Activated CD4-positive, alpha-beta memory T cell treated with anti-CD3 and anti-CD28 coated beads, Interleukin-2, amount 10 ng/mL, durations not matched to agents 7 days and 5 days (primary cell): ENCODE measurements around the gene OBP2A. TPM values are rescaled to one million over a fixed set of nuclear protein-coding genes. Genes with fewer than 3 reads are reported as not detected.
"Not testable (repeated sequence)": the region's sequence is repeated elsewhere in the genome, so short reads cannot be mapped to it uniquely, and the experiment has no call there.

Source experiments
- CTCF ChIA-PET: fragments of 350-600 bp; sonication (Branson Sonifier 250); formaldehyde crosslinking; loops from one replicate; lab custom pipeline; 2021; ENCODE audit warnings: antibody characterized with exemption, inconsistent platforms; lab: Charles Lee
- POLR2A ChIA-PET: fragments of 350-600 bp; sonication (Branson Sonifier 250); formaldehyde crosslinking; loops from one replicate; lab custom pipeline; 2021; ENCODE audit warnings: antibody characterized with exemption; lab: Charles Lee
- DNase-seq: peaks from one replicate; pipeline ENCODE4 v3.0.0-alpha.2; 2020
- H3K27ac Mint-ChIP-seq: one replicate; pipeline ENCODE4 v1.8.0; 2021; ENCODE audit warnings: mild to moderate bottlenecking, mixed read lengths
- H3K27me3 Mint-ChIP-seq: one replicate; pipeline ENCODE4 v1.8.0; 2021; ENCODE audit warnings: mixed read lengths
- H3K36me3 Mint-ChIP-seq: one replicate; pipeline ENCODE4 v1.8.0; 2021; ENCODE audit warnings: low read depth, mixed read lengths
- H3K4me1 Mint-ChIP-seq: one replicate; pipeline ENCODE4 v1.8.0; 2021; ENCODE audit warnings: mixed read lengths
- H3K4me3 Mint-ChIP-seq: one replicate; pipeline ENCODE4 v1.8.0; 2021; ENCODE audit warnings: mild to moderate bottlenecking, mixed read lengths
- H3K9me3 Mint-ChIP-seq: one replicate; pipeline ENCODE4 v1.8.0; 2021; ENCODE audit warnings: mixed read lengths
- total RNA-seq, 2 experiments: library from RNA; stranded (reverse); gene quantifications; one replicate each; pipeline ENCODE4 v1.2.3, GENCODE V29; 2021

The OBP2A gene
- total RNA-seq, 2 experiments from 2014 or later: not detected

GRCh38 chr9:135504262-135505243 is 41.4 kb upstream of the OBP2A start:
- POLR2A ChIA-PET: no interaction called here
- no peak overlapping the region for H3K27ac Mint-ChIP-seq
- no peaks in the 10 kb centered on the region for H3K9me3 Mint-ChIP-seq
- CTCF ChIA-PET: interaction anchor here (0.6 to 1.4 kb wide), 13 partner anchors 11 to 66 kb away, joined by 3 to 6 read pairs (median 4); no protein-coding TSS in a partner anchor
- peak; percentile 62 for DNase-seq
- H3K4me1 Mint-ChIP-seq: peaks cover 23% of the 10 kb centered on the region
- H3K4me3 Mint-ChIP-seq: no peak overlapping the region
- H3K27me3 Mint-ChIP-seq: peaks cover 5% of the 10 kb centered on the region
- peaks cover 22% of the 10 kb centered on the region for H3K36me3 Mint-ChIP-seq

- DNase-seq: no peak
- ChIA-PET POLR2A (no interaction called here), CTCF (interaction anchor here (0.9 to 1.4 kb wide), 4 partner anchors 25 to 66 kb away, joined by 3 to 4 read pairs (median 4); no protein-coding TSS in a partner anchor)
- no peak overlapping the region for H3K4me3 Mint-ChIP-seq
- peaks cover 6% of the 10 kb centered on the region for H3K27me3 Mint-ChIP-seq
- H3K36me3 Mint-ChIP-seq: peaks cover 22% of the 10 kb centered on the region
- no peak overlapping the region for H3K27ac Mint-ChIP-seq
- peaks cover 23% of the 10 kb centered on the region for H3K4me1 Mint-ChIP-seq
- H3K9me3 Mint-ChIP-seq: no peaks in the 10 kb centered on the region
Observed at GRCh38 chr9:135505406-135506187, 40.3 kb upstream of the OBP2A start.

- peaks cover 30% of the 10 kb centered on the region for H3K4me1 Mint-ChIP-seq
- H3K36me3 Mint-ChIP-seq: peaks cover 22% of the 10 kb centered on the region
- DNase-seq: no peak
- no peaks in the 10 kb centered on the region for H3K9me3 Mint-ChIP-seq
- ChIA-PET POLR2A (no interaction called here), CTCF (interaction anchor here (0.9 kb wide), 1 partner anchor 26 kb away, joined by 3 read pairs; no protein-coding TSS in a partner anchor)
- no peak overlapping the region for H3K27ac Mint-ChIP-seq
- H3K27me3 Mint-ChIP-seq: peaks cover 7% of the 10 kb centered on the region
- H3K4me3 Mint-ChIP-seq: no peak overlapping the region
Observed at GRCh38 chr9:135506327-135507103, 39.4 kb upstream of the OBP2A start.

GRCh38 chr9:135507104-135508035 is 38.6 kb upstream of the OBP2A start:
- H3K36me3 Mint-ChIP-seq: peaks cover 22% of the 10 kb centered on the region
- POLR2A ChIA-PET: no interaction called here
- DNase-seq: no peak
- H3K27me3 Mint-ChIP-seq: peaks cover 7% of the 10 kb centered on the region
- H3K27ac Mint-ChIP-seq: no peak overlapping the region
- H3K4me1 Mint-ChIP-seq: peaks cover 29% of the 10 kb centered on the region
- CTCF ChIA-PET: no interaction called here
- no peaks in the 10 kb centered on the region for H3K9me3 Mint-ChIP-seq
- H3K4me3 Mint-ChIP-seq: no peak overlapping the region

- H3K27ac Mint-ChIP-seq: no peak overlapping the region
- no peak for DNase-seq
- H3K36me3 Mint-ChIP-seq: peaks cover 18% of the 10 kb centered on the region
- H3K9me3 Mint-ChIP-seq: no peaks in the 10 kb centered on the region
- H3K4me3 Mint-ChIP-seq: no peak overlapping the region
- peaks cover 7% of the 10 kb centered on the region for H3K27me3 Mint-ChIP-seq
- H3K4me1 Mint-ChIP-seq: peaks cover 27% of the 10 kb centered on the region
- POLR2A ChIA-PET: no interaction called here
- CTCF ChIA-PET: no interaction called here
Observed at GRCh38 chr9:135508211-135508820, 37.6 kb upstream of the OBP2A start.

GRCh38 chr9:135509458-135509857 is 36.5 kb upstream of the OBP2A start:
- Mint-ChIP-seq H3K36me3 (peaks cover 9% of the 10 kb centered on the region), H3K4me3 (no peak overlapping the region)

GRCh38 chr9:135512241-135512603 is 33.7 kb upstream of the OBP2A start:
- no peaks in the 10 kb centered on the region for H3K9me3 Mint-ChIP-seq
- DNase-seq: no peak
- no peak overlapping the region for H3K27ac Mint-ChIP-seq
- ChIA-PET POLR2A (interaction anchor here (1.0 kb wide), 1 partner anchor 11 kb away, joined by 4 read pairs; no protein-coding TSS in a partner anchor), CTCF (no interaction called here)
- H3K4me3 Mint-ChIP-seq: no peak overlapping the region
- peaks cover 32% of the 10 kb centered on the region for H3K4me1 Mint-ChIP-seq
- H3K36me3 Mint-ChIP-seq: no peaks in the 10 kb centered on the region
- H3K27me3 Mint-ChIP-seq: peaks cover 7% of the 10 kb centered on the region

More at GRCh38 chr9:135509458-135509857, 36.5 kb upstream of the OBP2A start:
- ChIA-PET POLR2A (no interaction called here), CTCF (no interaction called here)
- Mint-ChIP-seq H3K9me3 (no peaks in the 10 kb centered on the region), H3K4me1 (peaks cover 23% of the 10 kb centered on the region), H3K27ac (no peak overlapping the region), H3K27me3 (peaks cover 7% of the 10 kb centered on the region)
- DNase-seq: no peak

GRCh38 chr9:135512904-135513303 is 33.0 kb upstream of the OBP2A start:
- H3K4me3 Mint-ChIP-seq: no peak overlapping the region
- H3K4me1 Mint-ChIP-seq: peaks cover 32% of the 10 kb centered on the region
- CTCF ChIA-PET: interaction anchor here (0.6 kb wide), 1 partner anchor 335 kb away, joined by 4 read pairs; no protein-coding TSS in a partner anchor
- DNase-seq: no peak
- H3K36me3 Mint-ChIP-seq: no peaks in the 10 kb centered on the region
- no peaks in the 10 kb centered on the region for H3K9me3 Mint-ChIP-seq
- POLR2A ChIA-PET: interaction anchor here (1.0 kb wide), 1 partner anchor 12 kb away, joined by 4 read pairs; no protein-coding TSS in a partner anchor
- peaks cover 14% of the 10 kb centered on the region for H3K27me3 Mint-ChIP-seq
- no peak overlapping the region for H3K27ac Mint-ChIP-seq

- H3K27ac Mint-ChIP-seq: no peak overlapping the region
- H3K36me3 Mint-ChIP-seq: no peaks in the 10 kb centered on the region
- ChIA-PET CTCF (interaction anchor here (0.6 kb wide), 1 partner anchor 335 kb away, joined by 4 read pairs; no protein-coding TSS in a partner anchor), POLR2A (no interaction called here)
- peaks cover 32% of the 10 kb centered on the region for H3K4me1 Mint-ChIP-seq
- no peak overlapping the region for H3K4me3 Mint-ChIP-seq
- H3K9me3 Mint-ChIP-seq: no peaks in the 10 kb centered on the region
- DNase-seq: no peak
- H3K27me3 Mint-ChIP-seq: peaks cover 17% of the 10 kb centered on the region
Observed at GRCh38 chr9:135513351-135513846, 32.5 kb upstream of the OBP2A start.

- POLR2A ChIA-PET, H3K4me3 Mint-ChIP-seq, CTCF ChIA-PET: not testable (repeated sequence)
Observed at GRCh38 chr9:135513906-135514305, 32.0 kb upstream of the OBP2A start.

More at GRCh38 chr9:135513906-135514305, 32.0 kb upstream of the OBP2A start:
- H3K27ac Mint-ChIP-seq, DNase-seq, H3K36me3 Mint-ChIP-seq, H3K9me3 Mint-ChIP-seq: not testable (repeated sequence)
- H3K4me1 Mint-ChIP-seq: peaks cover 32% of the 10 kb centered on the region
- H3K27me3 Mint-ChIP-seq: peaks cover 20% of the 10 kb centered on the region
